ENCODE data around the gene SPATA9. TPM values are rescaled to one million over a fixed set of nuclear protein-coding genes. Genes with fewer than 3 reads are reported as not detected.

SPATA9 gene
- total and polyA plus RNA-seq, 2 of the 13 experiments (the other 11 are each of a cell fraction or from before 2014, with no cell fraction given), result not detected

- H3K79me2 ChIP-seq (ENCODE audit: insufficient read depth, low read length), result no peaks in the 10 kb centered on the region
- no peak overlapping the region for H3K4me2 ChIP-seq (ENCODE audit: low read depth, low read length)
- no peak overlapping the region for H3K9ac ChIP-seq (ENCODE audit: insufficient read depth, low read depth, low read length)
- intact Hi-C loops (cut with micrococcal nuclease; ENCODE audit: unreplicated experiment) (no loop called here), in situ Hi-C loops (cut with HindIII; ENCODE audit: extremely low pct_ligation_motif_present, low pct_unique_long_range_greater_than_20kb) (no loop called here)
- no peak overlapping the region for H2AFZ ChIP-seq (ENCODE audit: low read length)
- FAIRE-seq (no peak), DNase-seq (ENCODE audit: low spot score) (no peak), ATAC-seq (no peak)
- no peak overlapping the region for H3K27ac ChIP-seq (ENCODE audit: extremely low read length, insufficient read depth, low read length)
- H3K36me3 ChIP-seq (replicated peaks in 1 of 2; ENCODE audit: control insufficient read depth in 1 of 2, insufficient read depth in 2 of 2, low read length in 2 of 2), result no peaks in the 10 kb centered on the region
- H3K27me3 ChIP-seq (ENCODE audit: control insufficient read depth in 1 of 2, insufficient read depth in 2 of 2, low read length in 2 of 2), result no peaks in the 10 kb centered on the region
- H3K4me3 ChIP-seq (replicated peaks in 1 of 3; ENCODE audit: insufficient read depth in 1 of 3, low read depth in 2 of 3, low read length in 3 of 3), result no peak overlapping the region
- no peaks in the 10 kb centered on the region for H4K20me1 ChIP-seq (ENCODE audit: insufficient read depth, low read length)
- peaks cover 28% of the 10 kb centered on the region for H3K4me1 ChIP-seq (ENCODE audit: insufficient read depth, low read length)
- BruUV-seq (replicated peaks), result no TSS peak
- whole genome bisulfite sequencing (ENCODE audit: low lambda C conversion rate), result 53% methylated on average over 4 of the region's 4 CpGs
- TF ChIP-seq ISL2 (CRISPR knock-in tag; IDR thresholded peaks at IDR 0.05) (no peak), SNAPC2 (CRISPR knock-in tag; IDR thresholded peaks at IDR 0.05) (no peak), MAZ (IDR thresholded peaks at IDR 0.05; ENCODE audit: borderline replicate concordance, low read depth, low read length) (no peak), MAZ (CRISPR knock-in tag; IDR thresholded peaks at IDR 0.05; ENCODE audit: low read depth) (no peak), ZNF83 (CRISPR knock-in tag; IDR thresholded peaks at IDR 0.05; ENCODE audit: borderline replicate concordance) (no peak), TCF7L2 (IDR thresholded peaks at IDR 0.05; ENCODE audit: low read depth, low read length) (no peak), ZNF597 (CRISPR knock-in tag; IDR thresholded peaks at IDR 0.05) (no peak), SRSF1 (optimal IDR thresholded peaks at IDR 0.05; ENCODE audit: low read depth, low read length) (no peak), ZNF678 (CRISPR knock-in tag; IDR thresholded peaks at IDR 0.05) (no peak), PHF21A (CRISPR knock-in tag; IDR thresholded peaks at IDR 0.05) (no peak), STAG1 (CRISPR knock-in tag; IDR thresholded peaks at IDR 0.05) (no peak), ZNF367 (CRISPR knock-in tag; IDR thresholded peaks at IDR 0.05; ENCODE audit: borderline replicate concordance) (no peak), E2F2 (CRISPR knock-in tag; IDR thresholded peaks at IDR 0.05; ENCODE audit: borderline replicate concordance) (no peak), HES4 (CRISPR knock-in tag; IDR thresholded peaks at IDR 0.05; ENCODE audit: borderline replicate concordance) (no peak), ZNF639 (CRISPR knock-in tag; conservative IDR thresholded peaks at IDR 0.05) (no peak), ZSCAN12 (CRISPR knock-in tag; IDR thresholded peaks at IDR 0.05) (no peak), ARID5B (CRISPR knock-in tag; IDR thresholded peaks at IDR 0.05) (no peak), NFE2L2 (IDR thresholded peaks at IDR 0.05; ENCODE audit: low read length) (no peak), NFE2 (CRISPR knock-in tag; IDR thresholded peaks at IDR 0.05) (no peak)
- no peaks in the 10 kb centered on the region for H3K9me3 ChIP-seq (ENCODE audit: low read length)
- ChIA-PET POLR2A (interaction anchor here (1.0 kb wide), 1 partner anchor 20 kb away, joined by 3 read pairs; the partner anchor contains the start of gene RFESD), CTCF (ENCODE audit: low intra/inter-chr PET ratio, low total read pairs) (no interaction called here)
Measured at GRCh38 chr5:95667061-95667618, 15.7 kb downstream of the SPATA9 start.
